ENCODE results near the gene PRDM16.

Gene PRDM16

GRCh38 chr1:3351449-3352298 is 282.7 kb downstream of the PRDM16 start:
- DNase-seq: no peak

- no peak for DNase-seq
These were observed 283.4 kb downstream of the PRDM16 start for GRCh38 chr1:3352299-3352951.

GRCh38 chr1:3352952-3353331 is 283.9 kb downstream of the PRDM16 start:
- no peak for DNase-seq

GRCh38 chr1:3353876-3354275 is 284.9 kb downstream of the PRDM16 start:
- DNase-seq: no peak

- DNase-seq: no peak
These were observed 286.1 kb downstream of the PRDM16 start for GRCh38 chr1:3355089-3355488.

GRCh38 chr1:3355894-3356826 is 287.2 kb downstream of the PRDM16 start:
- no peak for DNase-seq

GRCh38 chr1:3356827-3357460 is 287.9 kb downstream of the PRDM16 start:
- no peak for DNase-seq

GRCh38 chr1:3357526-3358297 is 288.7 kb downstream of the PRDM16 start:
- DNase-seq: no peak

GRCh38 chr1:3359351-3359750 is 290.3 kb downstream of the PRDM16 start:
- DNase-seq: no peak

- no peak for DNase-seq
These were observed 290.9 kb downstream of the PRDM16 start for GRCh38 chr1:3359756-3360440.

- DNase-seq: no peak
These were observed 291.7 kb downstream of the PRDM16 start for GRCh38 chr1:3360646-3361257.

GRCh38 chr1:3363023-3363422 is 294.0 kb downstream of the PRDM16 start:
- no peak for DNase-seq

- DNase-seq: no peak
These were observed 294.8 kb downstream of the PRDM16 start for GRCh38 chr1:3363756-3364155.

GRCh38 chr1:3364551-3364950 is 295.5 kb downstream of the PRDM16 start:
- no peak for DNase-seq

- no peak for DNase-seq
These were observed 296.0 kb downstream of the PRDM16 start for GRCh38 chr1:3364983-3365382.

- DNase-seq: no peak
These were observed 296.6 kb downstream of the PRDM16 start for GRCh38 chr1:3365523-3366125.

GRCh38 chr1:3366126-3367051 is 297.4 kb downstream of the PRDM16 start:
- no peak for DNase-seq

- no peak for DNase-seq
These were observed 298.4 kb downstream of the PRDM16 start for GRCh38 chr1:3367376-3367775.

GRCh38 chr1:3368059-3368458 is 299.1 kb downstream of the PRDM16 start:
- no peak for DNase-seq

Measured in activated CD8-positive, alpha-beta memory T cell treated with anti-CD3 and anti-CD28 coated beads for 24 hours (primary cell).